Umbilical cord (tissue), 2 donors: ENCODE measurements around the gene ZNF341. TPM values are rescaled to one million over a fixed set of nuclear protein-coding genes. Genes with fewer than 3 reads are reported as not detected.
"Not testable (repeated sequence)": the region's sequence is repeated elsewhere in the genome, so short reads cannot be mapped to it uniquely, and the experiment has no call there.

Experiments
- DNase-seq: peaks from one replicate; pipeline ENCODE4 v3.0.0-alpha.2; 2015; ENCODE audit warnings: low spot score
- total RNA-seq: library from RNA; depleted of rRNA; stranded (reverse); fragments of >200 nt; gene quantifications from one replicate; pipeline ENCODE4 v1.2.3, GENCODE V29; 2014; ENCODE audit warnings: low replicate concordance; ENCODE audit not compliant: insufficient read depth

ZNF341 gene
- 0.72 TPM for total RNA-seq

- peak; percentile 90 for DNase-seq
These were observed at the start of gene ZNF341 for GRCh38 chr20:33731693-33732165. ZNF341 (plus strand) TSS chr20:33731996; CDS start chr20:33732022, 26 bp downstream.

- DNase-seq, result peak; percentile 86
These were observed 47.1 kb upstream of the ZNF341 start for GRCh38 chr20:33684533-33685327.

GRCh38 chr20:33685328-33686099 is 46.3 kb upstream of the ZNF341 start:
- DNase-seq, result no peak

GRCh38 chr20:33686100-33686983 is 45.5 kb upstream of the ZNF341 start, which contains the start of gene E2F1:
E2F1 (minus strand) TSS chr20:33686385; CDS start chr20:33686264, 121 bp downstream.
- peak; percentile 96 for DNase-seq

- DNase-seq, result no peak
These were observed 44.8 kb upstream of the ZNF341 start for GRCh38 chr20:33686984-33687366.

GRCh38 chr20:33687370-33687915 is 44.4 kb upstream of the ZNF341 start:
- DNase-seq, result peak; percentile 62

- DNase-seq, result no peak
These were observed 43.5 kb upstream of the ZNF341 start for GRCh38 chr20:33687993-33688937.

- peak; percentile 57 for DNase-seq
These were observed 42.8 kb upstream of the ZNF341 start for GRCh38 chr20:33688938-33689424.

GRCh38 chr20:33689493-33689892 is 42.3 kb upstream of the ZNF341 start:
- DNase-seq, result no peak

GRCh38 chr20:33689973-33690372 is 41.8 kb upstream of the ZNF341 start:
- peak; percentile 71 for DNase-seq

- no peak for DNase-seq
These were observed 38.5 kb upstream of the ZNF341 start for GRCh38 chr20:33693289-33693688.

- peak; percentile 79 for DNase-seq
These were observed 37.8 kb upstream of the ZNF341 start for GRCh38 chr20:33693741-33694638.

GRCh38 chr20:33694639-33695012 is 37.2 kb upstream of the ZNF341 start:
- DNase-seq, result no peak

- no peak for DNase-seq
These were observed 35.3 kb upstream of the ZNF341 start for GRCh38 chr20:33696448-33696847.

GRCh38 chr20:33697129-33697528 is 34.7 kb upstream of the ZNF341 start:
- no peak for DNase-seq

GRCh38 chr20:33698966-33699365 is 32.8 kb upstream of the ZNF341 start:
- DNase-seq, result not testable (repeated sequence)

- DNase-seq, result not testable (repeated sequence)
These were observed 30.9 kb upstream of the ZNF341 start for GRCh38 chr20:33700696-33701441.
